B cell (primary cell): Measurements from ENCODE around the gene ZNF580. TPM values are rescaled to one million over a fixed set of nuclear protein-coding genes. Genes with fewer than 3 reads are reported as not detected.

Source experiments
- ATAC-seq: fragments of 200-7000 bp; cut with Tn5 transposase; one replicate; pipeline ENCODE4 v1.10.0; 2021; ENCODE audit warnings: low read depth, mild to moderate bottlenecking, moderate number of reproducible peaks, moderate library complexity
- CTCF ChIA-PET: fragments of 350-600 bp; sonication (Branson Sonifier 250); formaldehyde crosslinking; loops from one replicate; lab custom pipeline; 2021; ENCODE audit warnings: antibody characterized with exemption, inconsistent platforms; lab: Charles Lee
- POLR2A ChIA-PET: fragments of 350-600 bp; sonication (Branson Sonifier 250); formaldehyde crosslinking; loops from one replicate; lab custom pipeline; 2021; ENCODE audit warnings: antibody characterized with exemption; lab: Charles Lee
- DNase-seq: peaks from one replicate; pipeline ENCODE4 v3.0.0; 2013
- H2AFZ ChIP-seq: 2 replicates; pipeline ENCODE4 v1.6.1; 2012; ENCODE audit warnings: mild to moderate bottlenecking, low read depth, low read length; ENCODE audit not compliant: insufficient read depth, poor library complexity, severe bottlenecking
- H3K27ac ChIP-seq, 2 donors: 1 replicate in 1 of 2; 2 replicates in 1 of 2; pipeline ENCODE4 v1.5.1; 2012 to 2013; ENCODE audit warnings: low read length in 2 of 2, mild to moderate bottlenecking in 2 of 2, moderate library complexity in 1 of 2
- H3K27me3 ChIP-seq, 4 experiments: fragments of 200-600 bp in 1 of 4; sonication (generic) in 1 of 4; replicated peaks in 1 of 4; 1 replicate in 2 of 4; 2 replicates in 2 of 4; pipeline versions ENCODE4 v1.6.1 to v1.7.0; 2013 to 2016; ENCODE audit warnings: low read length in 3 of 4, mild to moderate bottlenecking in 2 of 4, mixed read lengths in 1 of 4, moderate library complexity in 1 of 4; ENCODE audit not compliant: insufficient read depth in 4 of 4, control insufficient read depth in 3 of 4; ENCODE audit errors: control extremely low read depth in 1 of 4
- H3K36me3 ChIP-seq, 2 experiments: replicated peaks in 1 of 2; 1 replicate in 1 of 2; 2 replicates in 1 of 2; pipeline versions ENCODE4 v1.6.1 to v1.7.1; 2013; ENCODE audit warnings: low read length in 1 of 2; ENCODE audit not compliant: insufficient read depth in 2 of 2, control insufficient read depth in 1 of 2; ENCODE audit errors: control extremely low read depth in 1 of 2, extremely low read depth in 1 of 2
- H3K4me1 ChIP-seq, 2 donors: fragments of 200-600 bp in 1 of 2; sonication (generic) in 1 of 2; 1 replicate in 1 of 2; 2 replicates in 1 of 2; pipeline versions ENCODE4 v1.5.1 to v1.6.1; 2013 to 2017; ENCODE audit warnings: low read length in 2 of 2; ENCODE audit not compliant: control insufficient read depth in 2 of 2, insufficient read depth in 2 of 2
- H3K4me2 ChIP-seq: replicated peaks from 2 replicates; pipeline ENCODE3; 2012; ENCODE audit warnings: mild to moderate bottlenecking, low read depth, low read length; ENCODE audit not compliant: poor library complexity, severe bottlenecking
- H3K4me3 ChIP-seq, 5 experiments: fragments of 200-600 bp in 1 of 5; sonication (generic) in 1 of 5; 1 replicate in 3 of 5; 2 replicates in 2 of 5; pipeline versions ENCODE4 v1.5.1 to v1.7.0; 2011 to 2016; ENCODE audit warnings: low read length in 4 of 5, mild to moderate bottlenecking in 4 of 5, low read depth in 2 of 5, control low read depth in 1 of 5, moderate library complexity in 1 of 5; ENCODE audit not compliant: insufficient read depth in 1 of 5; ENCODE audit errors: control extremely low read depth in 1 of 5, extremely low read depth in 1 of 5
- H3K79me2 ChIP-seq: fragments of 200-600 bp; sonication (generic); one replicate; pipeline ENCODE4 v1.6.0; 2016; ENCODE audit warnings: low read length; ENCODE audit not compliant: control insufficient read depth, insufficient read depth
- H3K9ac ChIP-seq: fragments of 200-600 bp; sonication (generic); 2 replicates; pipeline ENCODE4 v1.6.1; 2017; ENCODE audit warnings: mild to moderate bottlenecking, low read length, moderate library complexity
- H3K9me3 ChIP-seq, 3 donors: one replicate each; pipeline versions ENCODE4 v1.6.1 to v1.7.1; 2013; ENCODE audit warnings: low read length in 2 of 3; ENCODE audit not compliant: control insufficient read depth in 2 of 3, insufficient read depth in 1 of 3; ENCODE audit errors: control extremely low read depth in 1 of 3
- H4K20me1 ChIP-seq: 2 replicates; pipeline ENCODE4 v1.6.0; 2012; ENCODE audit warnings: mild to moderate bottlenecking, low read length; ENCODE audit not compliant: insufficient read depth, control insufficient read depth, poor library complexity, severe bottlenecking
- H3K27ac Mint-ChIP-seq: one replicate; pipeline ENCODE4 v1.8.0; 2021; ENCODE audit warnings: mixed read lengths
- H3K27me3 Mint-ChIP-seq: one replicate; pipeline ENCODE4 v1.8.0; 2021; ENCODE audit warnings: mixed read lengths
- H3K4me1 Mint-ChIP-seq: one replicate; pipeline ENCODE4 v1.8.0; 2021; ENCODE audit warnings: mixed read lengths
- H3K4me3 Mint-ChIP-seq: one replicate; pipeline ENCODE4 v1.8.0; 2021; ENCODE audit warnings: mixed read lengths
- H3K9me3 Mint-ChIP-seq: one replicate; pipeline ENCODE4 v1.8.0; 2022; ENCODE audit warnings: mixed read lengths; ENCODE audit not compliant: insufficient read depth
- CTCF ChIP-seq: fragments of 200-600 bp; IDR thresholded peaks from one replicate; pipeline ENCODE4 v1.8.0; 2022; ENCODE audit warnings: antibody characterized with exemption, mild to moderate bottlenecking
- EZH2 ChIP-seq: IDR thresholded peaks from 2 replicates; pipeline ENCODE4 v1.6.1; 2012; ENCODE audit warnings: borderline replicate concordance, low read depth, mild to moderate bottlenecking, moderate library complexity, low read length; ENCODE audit not compliant: insufficient read depth, poor library complexity, severe bottlenecking
- WGBS: methylation state at CpG from one replicate; pipeline ENCODE4 v1.1.5; 2013; ENCODE audit warnings: missing lambda C conversion rate; ENCODE audit not compliant: insufficient coverage; 5-methylcytosine and 5-hydroxymethylcytosine counted together
- intact Hi-C: fragments of 100-400 bp; cut with micrococcal nuclease; formaldehyde crosslinking; loops from one replicate; pipeline ENCODE4 v1.10.0; 2022
- polyA plus RNA-seq: library from polyadenylated mRNA; depleted of rRNA; stranded (reverse); fragments of >200 nt; gene quantifications from 2 replicates; pipeline ENCODE4 v1.2.3, GENCODE V29; 2012
- total RNA-seq, 2 donors: library from RNA; stranded (reverse); fragments of 120-200 nt in 1 of 2; gene quantifications; 1 replicate in 1 of 2; 2 replicates in 1 of 2; pipeline versions ENCODE4 v1.2.3 to v1.2.4, GENCODE V29; 2013 to 2022

The ZNF580 gene
- total and polyA plus RNA-seq, 2 donors (not counting 1 experiment from before 2014, with no cell fraction given), result 69.8 to 101 TPM

GRCh38 chr19:55677572-55678028, 36.8 kb downstream of the ZNF580 start:
- H3K27me3 Mint-ChIP-seq, result no peaks in the 10 kb centered on the region
- Histone ChIP-seq H3K4me3 (peak overlapping the region in 4 of 5 experiments; percentile 6 to 93 (median 26)), H3K27me3 (no peaks in the 10 kb centered on the region), H3K79me2 (peaks cover 78% of the 10 kb centered on the region), H3K27ac (peak overlapping the region; percentile 87 to 93), H4K20me1 (peaks cover 72% of the 10 kb centered on the region), H3K4me2 (peak overlapping the region; percentile 82), H2AFZ (no peak overlapping the region), H3K36me3 (peaks cover 0 to 60% of the 10 kb centered on the region in 2 experiments), H3K9me3 (peaks cover 0 to 2% (median 0%) of the 10 kb centered on the region in 3 donors), H3K9ac (peak overlapping the region; percentile 80), H3K4me1 (peaks cover 50 to 70% of the 10 kb centered on the region in 2 donors)
- DNase-seq (no peak), ATAC-seq (no peak)
- no peak for TF ChIP-seq CTCF
- no peak for TF ChIP-seq EZH2
- peak overlapping the region; percentile 96 for H3K27ac Mint-ChIP-seq
- WGBS, result 56% methylated on average over 6 of the region's 6 CpGs
- H3K4me3 Mint-ChIP-seq, result peak overlapping the region; percentile 95
- ChIA-PET POLR2A (interaction anchor here (0.6 to 1.5 kb wide), 3 partner anchors 23 to 1432 kb away, joined by 3 to 8 read pairs (median 6); partner anchors contain the start of genes U2AF2 and ZNF581), CTCF (interaction anchor here (1.1 to 1.8 kb wide), 3 partner anchors 22 to 26 kb away, joined by 4 to 6 read pairs (median 5); partner anchors contain the start of gene U2AF2)
- intact Hi-C loops, result loop anchor here (1.0 to 5.0 kb wide), 4 partner anchors 35 to 1475 kb away; partner anchors contain the start of genes PPP1R12C, RPS9, ZNF580 and ZNF581
- H3K9me3 Mint-ChIP-seq, result no peaks in the 10 kb centered on the region
- H3K4me1 Mint-ChIP-seq, result peaks cover 64% of the 10 kb centered on the region
